MM.1S (cell line): ENCODE results near the gene RCHY1.

ENCODE experiments used
- DNase-seq: peaks from one replicate; pipeline ENCODE4 v3.0.0-alpha.2; 2015
- H2AFZ ChIP-seq: fragments of 300-600 bp; sonication (generic); 2 replicates; pipeline ENCODE4 v1.6.0; 2016; ENCODE audit warnings: antibody characterized with exemption, low read length
- H3F3A ChIP-seq: fragments of 300-600 bp; sonication (generic); 2 replicates; pipeline ENCODE4 v1.6.1; 2016; ENCODE audit warnings: mild to moderate bottlenecking, antibody characterized with exemption, low read length, moderate library complexity, mixed read lengths; ENCODE audit not compliant: insufficient read depth
- H3K27ac ChIP-seq: fragments of 300-600 bp; sonication (generic); 2 replicates; pipeline ENCODE4 v1.5.1; 2016; ENCODE audit warnings: mild to moderate bottlenecking, low read length
- H3K27me3 ChIP-seq: fragments of 300-600 bp; sonication (generic); replicated peaks from 2 replicates; pipeline ENCODE4 v1.6.0; 2016; ENCODE audit warnings: low read length; ENCODE audit not compliant: insufficient read depth
- H3K36me3 ChIP-seq: fragments of 300-600 bp; sonication (generic); replicated peaks from 2 replicates; pipeline ENCODE4 v1.6.1; 2016; ENCODE audit warnings: mild to moderate bottlenecking, low read length, mixed read lengths; ENCODE audit not compliant: insufficient read depth
- H3K4me1 ChIP-seq: fragments of 300-600 bp; sonication (generic); 2 replicates; pipeline ENCODE4 v1.6.1; 2016; ENCODE audit warnings: low read length, mixed read lengths
- H3K4me2 ChIP-seq: fragments of 300-600 bp; sonication (generic); 2 replicates; pipeline ENCODE4 v1.6.0; 2016; ENCODE audit warnings: low read depth, low read length
- H3K4me3 ChIP-seq: fragments of 300-600 bp; sonication (generic); 2 replicates; pipeline ENCODE4 v1.5.1; 2016; ENCODE audit warnings: low read length, mixed read lengths
- H3K79me2 ChIP-seq: fragments of 300-600 bp; sonication (generic); 2 replicates; pipeline ENCODE4 v1.6.1; 2016; ENCODE audit warnings: mixed run types, low read length, mixed read lengths
- H3K9ac ChIP-seq: fragments of 300-600 bp; sonication (generic); 2 replicates; pipeline ENCODE4 v1.6.1; 2016; ENCODE audit warnings: low read length, mixed read lengths
- H3K9me2 ChIP-seq: fragments of 300-600 bp; sonication (generic); replicated peaks from 2 replicates; pipeline ENCODE4 v1.6.1; 2016; ENCODE audit warnings: mild to moderate bottlenecking, low read length, mixed read lengths; ENCODE audit not compliant: insufficient read depth
- H3K9me3 ChIP-seq: fragments of 300-600 bp; sonication (generic); replicated peaks from 2 replicates; pipeline ENCODE4 v1.6.1; 2016; ENCODE audit warnings: mild to moderate bottlenecking, low read length, mixed read lengths; ENCODE audit not compliant: insufficient read depth
- H4K20me1 ChIP-seq: fragments of 300-600 bp; sonication (generic); 2 replicates; pipeline ENCODE4 v1.6.1; 2016; ENCODE audit warnings: mild to moderate bottlenecking, low read length, moderate library complexity, mixed read lengths; ENCODE audit not compliant: insufficient read depth
- CTCF ChIP-seq: fragments of 300-600 bp; sonication (generic); IDR thresholded peaks from 2 replicates; pipeline ENCODE4 v1.5.1; 2016; ENCODE audit warnings: antibody characterized with exemption, low read length, mixed read lengths
- EZH2 ChIP-seq: fragments of 300-600 bp; sonication (generic); optimal IDR thresholded peaks from 2 replicates; pipeline ENCODE3; 2017; ENCODE audit warnings: low read depth, mild to moderate bottlenecking, antibody characterized with exemption, low read length, mixed read lengths
- EZH2phosphoT487 ChIP-seq: fragments of 300-600 bp; sonication (generic); IDR thresholded peaks from 2 replicates; pipeline ENCODE4 v1.6.1; 2018; ENCODE audit warnings: antibody characterized with exemption, low read length

Gene RCHY1

GRCh38 chr4:75555294-75556164 lies 41.3 kb upstream of the RCHY1 start, which contains the start of gene ODAPH:
ODAPH (plus strand) TSS chr4:75556066; CDS start chr4:75556083, 17 bp downstream.
- DNase-seq = peak; percentile 86

GRCh38 chr4:75552452-75552851 lies 38.2 kb upstream of the RCHY1 start:
- Histone ChIP-seq H4K20me1 (no peaks in the 10 kb centered on the region), H3K79me2 (no peaks in the 10 kb centered on the region), H2AFZ (no peak overlapping the region), H3K9me3 (no peaks in the 10 kb centered on the region), H3K9ac (no peak overlapping the region), H3K4me3 (no peak overlapping the region), H3K4me1 (peaks cover 25% of the 10 kb centered on the region), H3K4me2 (no peak overlapping the region), H3F3A (peaks cover 16% of the 10 kb centered on the region), H3K9me2 (no peaks in the 10 kb centered on the region), H3K27me3 (no peaks in the 10 kb centered on the region), H3K27ac (no peak overlapping the region), H3K36me3 (no peaks in the 10 kb centered on the region)
- no peak for TF ChIP-seq EZH2
- no peak for TF ChIP-seq EZH2phosphoT487
- TF ChIP-seq CTCF = no peak
- no peak for DNase-seq

More at GRCh38 chr4:75555294-75556164, 41.3 kb upstream of the RCHY1 start, which contains the start of gene ODAPH:
- Histone ChIP-seq H4K20me1 (no peaks in the 10 kb centered on the region), H3K79me2 (no peaks in the 10 kb centered on the region), H3K4me2 (peak within 1 kb of the TSS; percentile 78), H3K9me2 (no peaks in the 10 kb centered on the region), H3K4me3 (peak within 1 kb of the TSS; percentile 60), H3K36me3 (no peaks in the 10 kb centered on the region), H3K27ac (peak within 1 kb of the TSS; percentile 75; the same call in 1 of the 2 replicates), H2AFZ (peak within 1 kb of the TSS; percentile 86), H3K9ac (peak within 1 kb of the TSS; percentile 44; the same call in 1 of the 2 replicates), H3F3A (peaks cover 16% of the 10 kb centered on the region), H3K27me3 (no peaks in the 10 kb centered on the region), H3K4me1 (peaks cover 19% of the 10 kb centered on the region), H3K9me3 (no peaks in the 10 kb centered on the region)
- TF ChIP-seq CTCF (peak; percentile 38), EZH2phosphoT487 (no peak), EZH2 (no peak)

GRCh38 chr4:75549019-75549418 lies 34.8 kb upstream of the RCHY1 start:
- no peak for DNase-seq
- Histone ChIP-seq H3K9me2 (no peaks in the 10 kb centered on the region), H3K27me3 (no peaks in the 10 kb centered on the region), H3K79me2 (no peaks in the 10 kb centered on the region), H2AFZ (no peak overlapping the region), H3K36me3 (no peaks in the 10 kb centered on the region), H3K4me2 (no peak overlapping the region), H3K9ac (no peak overlapping the region), H3K4me3 (no peak overlapping the region), H4K20me1 (no peaks in the 10 kb centered on the region), H3K4me1 (0 out of 2 replicates have a peak, but pooled peaks cover 8% of the 10 kb centered on the region), H3F3A (no peaks in the 10 kb centered on the region), H3K9me3 (no peaks in the 10 kb centered on the region), H3K27ac (no peak overlapping the region)
- TF ChIP-seq EZH2phosphoT487 (no peak), EZH2 (no peak)
